Activated naive CD4-positive, alpha-beta T cell treated with anti-CD3 and anti-CD28 coated beads, Interleukin-2, amount 10 ng/mL, durations not matched to agents 7 days and 5 days (primary cell): ENCODE measurements around the gene NARS2.

Experiments
- CTCF ChIA-PET: fragments of 350-600 bp; sonication (Branson Sonifier 250); formaldehyde crosslinking; loops from one replicate; lab custom pipeline; 2021; ENCODE audit warnings: antibody characterized with exemption; lab: Charles Lee
- DNase-seq: peaks from one replicate; pipeline ENCODE4 v3.0.0-alpha.2; 2020
- H3K27ac Mint-ChIP-seq: one replicate; pipeline ENCODE4 v1.8.0; 2021; ENCODE audit warnings: mild to moderate bottlenecking, moderate library complexity, mixed read lengths
- H3K27me3 Mint-ChIP-seq: one replicate; pipeline ENCODE4 v1.8.0; 2021; ENCODE audit warnings: mild to moderate bottlenecking, mixed read lengths
- H3K36me3 Mint-ChIP-seq: one replicate; pipeline ENCODE4 v1.8.0; 2021; ENCODE audit warnings: mixed read lengths
- H3K4me1 Mint-ChIP-seq: one replicate; pipeline ENCODE4 v1.8.0; 2021; ENCODE audit warnings: mixed read lengths
- H3K4me3 Mint-ChIP-seq: one replicate; pipeline ENCODE4 v1.8.0; 2021; ENCODE audit warnings: mild to moderate bottlenecking, moderate library complexity, mixed read lengths
- H3K9me3 Mint-ChIP-seq: one replicate; pipeline ENCODE4 v1.8.0; 2021; ENCODE audit warnings: mixed read lengths

Gene NARS2

GRCh38 chr11:78425399-78426070 lies 149.1 kb downstream of the NARS2 start:
- Mint-ChIP-seq H3K9me3 (no peaks in the 10 kb centered on the region), H3K4me3 (no peak overlapping the region), H3K36me3 (peaks cover 2% of the 10 kb centered on the region), H3K4me1 (peaks cover 33% of the 10 kb centered on the region), H3K27ac (no peak overlapping the region), H3K27me3 (peaks cover 3% of the 10 kb centered on the region)
- DNase-seq, result no peak
- CTCF ChIA-PET, result interaction anchor here (1.8 kb wide), 1 partner anchor 139 kb away, joined by 8 read pairs; no protein-coding TSS in a partner anchor

DNA sequence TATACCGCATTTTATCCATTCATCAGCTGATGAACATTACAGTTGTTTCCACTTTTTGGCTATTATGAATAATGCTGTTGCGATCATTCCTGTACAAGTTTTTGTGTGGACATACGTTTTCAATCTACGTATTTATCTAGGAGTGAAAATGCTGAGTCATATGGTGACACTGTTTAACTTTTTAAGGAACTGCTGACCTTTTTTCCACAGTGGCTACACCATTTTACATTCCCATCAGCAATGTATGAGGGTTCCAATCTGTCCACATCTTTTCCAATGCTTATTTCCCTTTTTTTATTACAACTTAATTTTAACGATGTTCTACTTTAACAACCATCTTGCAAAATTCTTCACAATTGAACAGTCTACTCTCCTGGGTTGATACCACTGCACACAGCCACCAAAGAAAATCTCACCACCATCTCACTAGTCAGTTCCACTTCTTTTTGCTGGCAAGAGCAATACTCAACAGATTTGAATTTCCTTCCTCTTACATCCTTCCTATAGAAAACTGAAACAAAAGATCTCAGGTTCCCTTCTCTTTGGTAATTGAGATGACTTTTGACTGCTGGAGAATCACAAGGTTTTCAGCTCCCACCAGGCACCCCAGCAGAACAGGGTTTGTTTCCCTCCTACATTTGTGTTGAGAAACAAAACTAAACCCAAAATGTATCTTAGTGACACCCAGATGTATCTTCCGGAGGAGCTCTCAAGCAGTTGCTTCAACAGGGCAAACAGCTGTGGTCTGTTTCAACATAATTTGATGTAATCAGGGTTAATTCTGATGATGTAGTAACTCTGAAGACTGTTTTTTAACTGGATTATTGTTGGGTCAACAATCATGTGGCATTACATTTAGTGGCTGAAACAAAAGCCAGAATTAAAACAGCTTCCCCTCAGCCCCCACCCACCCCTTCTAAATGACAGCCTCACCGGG lies 150.1 kb downstream of the NARS2 start:
- Mint-ChIP-seq H3K4me3 (no peak overlapping the region), H3K27ac (peak overlapping the region; percentile 79), H3K36me3 (peaks cover 2% of the 10 kb centered on the region), H3K9me3 (no peaks in the 10 kb centered on the region), H3K27me3 (peaks cover 13% of the 10 kb centered on the region), H3K4me1 (peaks cover 34% of the 10 kb centered on the region)
- DNase-seq, result no peak
- CTCF ChIA-PET, result interaction anchor here (1.1 to 1.8 kb wide), 3 partner anchors 41 to 196 kb away, joined by 3 to 8 read pairs (median 4); no protein-coding TSS in a partner anchor

- no peak for DNase-seq
- H3K4me3 Mint-ChIP-seq, result no peak overlapping the region
- peaks cover 42% of the 10 kb centered on the region for H3K4me1 Mint-ChIP-seq
- peaks cover 24% of the 10 kb centered on the region for H3K27me3 Mint-ChIP-seq
- no peaks in the 10 kb centered on the region for H3K9me3 Mint-ChIP-seq
- H3K36me3 Mint-ChIP-seq, result peaks cover 2% of the 10 kb centered on the region
- CTCF ChIA-PET, result interaction anchor here (1.1 kb wide), 1 partner anchor 42 kb away, joined by 4 read pairs; no protein-coding TSS in a partner anchor
- no peak overlapping the region for H3K27ac Mint-ChIP-seq
Measured at GRCh38 chr11:78423241-78423640, 151.4 kb downstream of the NARS2 start.

DNA sequence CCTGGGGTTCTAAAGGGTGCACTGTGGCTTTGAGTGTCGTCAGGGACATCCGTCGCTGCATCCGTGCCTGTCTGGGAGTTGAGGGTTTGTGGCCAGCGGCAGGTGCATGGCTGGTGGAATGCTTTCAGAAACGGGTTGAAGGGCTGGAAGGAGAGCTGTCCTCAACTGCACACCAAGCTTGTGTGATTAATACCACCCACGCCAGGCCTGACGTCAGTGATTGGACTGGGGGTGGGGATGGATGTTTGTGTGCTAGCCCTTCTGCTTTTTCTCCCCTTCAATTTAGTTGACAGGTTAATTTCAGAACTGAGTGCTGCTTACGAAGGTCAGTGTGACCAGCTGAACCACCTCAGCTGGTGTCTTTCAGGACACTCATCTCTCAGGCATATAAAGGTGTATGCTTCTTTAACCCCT lies 153.9 kb downstream of the NARS2 start:
- no peak overlapping the region for H3K4me3 Mint-ChIP-seq

DNA sequence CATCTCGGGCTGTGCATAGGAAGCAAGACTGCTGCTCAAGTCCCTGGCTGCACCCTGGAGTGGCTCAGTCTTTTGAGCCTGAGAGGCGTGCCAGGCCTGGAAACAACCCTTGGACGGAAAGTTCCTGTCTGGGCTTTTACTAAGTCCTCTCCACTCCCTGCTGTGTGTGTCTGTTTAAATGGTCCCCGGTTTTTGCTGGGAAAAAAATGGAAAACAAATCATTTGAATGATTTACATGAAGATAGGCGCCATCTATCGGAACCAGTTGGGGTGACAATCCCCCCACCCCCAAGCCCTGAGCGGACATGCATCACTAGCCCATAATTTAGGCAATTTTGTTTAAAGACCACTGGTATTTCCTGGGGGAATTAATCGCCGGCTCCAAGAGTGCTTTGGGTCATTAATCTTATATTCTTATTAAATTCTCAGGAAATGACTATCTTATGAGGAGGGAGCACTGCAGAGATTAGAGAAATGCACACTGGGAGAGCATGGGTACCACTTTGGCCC lies 154.4 kb downstream of the NARS2 start:
- peak; percentile 69 for DNase-seq
- H3K27ac Mint-ChIP-seq, result no peak overlapping the region
- peaks cover 57% of the 10 kb centered on the region for H3K4me1 Mint-ChIP-seq
- H3K27me3 Mint-ChIP-seq, result peaks cover 38% of the 10 kb centered on the region
- H3K4me3 Mint-ChIP-seq, result no peak overlapping the region
- H3K9me3 Mint-ChIP-seq, result no peaks in the 10 kb centered on the region
- peaks cover 6% of the 10 kb centered on the region for H3K36me3 Mint-ChIP-seq
- CTCF ChIA-PET, result interaction anchor here (0.9 to 7.6 kb wide), 7 partner anchors 9 to 219 kb away, joined by 4 to 100 read pairs (median 6); no protein-coding TSS in a partner anchor

More for the DNA sequence above, 153.9 kb downstream of the NARS2 start:
- Mint-ChIP-seq H3K4me1 (peaks cover 53% of the 10 kb centered on the region), H3K9me3 (no peaks in the 10 kb centered on the region), H3K27me3 (peaks cover 38% of the 10 kb centered on the region), H3K27ac (no peak overlapping the region), H3K36me3 (peaks cover 6% of the 10 kb centered on the region)
- CTCF ChIA-PET, result interaction anchor here (0.9 to 7.6 kb wide), 7 partner anchors 9 to 219 kb away, joined by 4 to 100 read pairs (median 6); no protein-coding TSS in a partner anchor
- DNase-seq, result peak; percentile 52

- Mint-ChIP-seq H3K27ac (no peak overlapping the region), H3K4me1 (peaks cover 50% of the 10 kb centered on the region), H3K27me3 (peaks cover 38% of the 10 kb centered on the region), H3K9me3 (no peaks in the 10 kb centered on the region), H3K36me3 (peaks cover 4% of the 10 kb centered on the region), H3K4me3 (no peak overlapping the region)
- no peak for DNase-seq
- CTCF ChIA-PET, result interaction anchor here (0.6 to 7.6 kb wide), 10 partner anchors 10 to 280 kb away, joined by 3 to 100 read pairs (median 5); partner anchors contain the start of gene ALG8
Measured at GRCh38 chr11:78419327-78419726, 155.3 kb downstream of the NARS2 start.

GRCh38 chr11:78418584-78419211 lies 156.0 kb downstream of the NARS2 start:
- Mint-ChIP-seq H3K9me3 (no peaks in the 10 kb centered on the region), H3K4me3 (peak overlapping the region; percentile 78), H3K27me3 (peaks cover 38% of the 10 kb centered on the region), H3K4me1 (peaks cover 47% of the 10 kb centered on the region), H3K36me3 (peaks cover 4% of the 10 kb centered on the region), H3K27ac (no peak overlapping the region)
- CTCF ChIA-PET, result interaction anchor here (0.6 to 7.6 kb wide), 13 partner anchors 11 to 279 kb away, joined by 3 to 100 read pairs (median 4); partner anchors contain the start of gene ALG8
- DNase-seq, result no peak

DNA sequence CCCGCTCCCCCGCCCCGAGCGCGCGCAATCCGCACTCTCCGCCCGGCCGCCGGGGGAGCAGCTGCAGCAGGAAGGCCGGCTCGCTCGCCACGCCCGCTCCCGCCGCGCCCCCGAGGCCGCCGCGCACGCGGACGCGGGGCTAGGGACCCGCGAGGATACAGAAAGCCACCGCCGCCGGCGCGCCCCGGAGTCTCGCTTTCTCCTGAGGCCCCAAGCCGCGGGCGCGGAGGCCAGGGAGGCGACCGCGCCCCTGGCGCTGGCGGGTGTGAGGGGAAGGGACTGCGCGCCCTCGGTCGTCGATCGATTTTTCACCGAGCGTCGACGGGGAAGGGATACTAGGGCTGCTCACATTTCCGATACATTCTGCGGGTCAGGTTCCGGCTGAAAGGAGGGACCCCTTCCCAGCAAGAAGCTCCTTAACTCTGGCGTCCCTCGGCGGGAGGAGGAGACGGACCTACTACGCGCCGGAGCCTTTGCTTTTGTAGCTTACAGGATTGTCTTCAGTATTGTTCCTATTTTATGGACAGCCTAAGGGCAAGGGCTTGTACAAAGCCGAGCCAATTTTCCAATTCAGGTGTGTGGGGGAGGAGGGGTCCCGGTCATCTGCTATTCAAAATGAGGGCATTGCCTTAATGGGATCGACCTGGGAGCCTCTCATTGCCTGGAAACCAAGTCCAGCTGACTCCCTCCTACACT lies 156.6 kb downstream of the NARS2 start:
- DNase-seq, result peak; percentile 85
- H3K4me3 Mint-ChIP-seq, result peak overlapping the region; percentile 78
- H3K27ac Mint-ChIP-seq, result peak overlapping the region; percentile 50
- peaks cover 38% of the 10 kb centered on the region for H3K27me3 Mint-ChIP-seq
- H3K36me3 Mint-ChIP-seq, result peaks cover 4% of the 10 kb centered on the region
- CTCF ChIA-PET, result interaction anchor here (0.9 to 7.6 kb wide), 12 partner anchors 11 to 279 kb away, joined by 3 to 100 read pairs (median 4); partner anchors contain the start of gene ALG8
- peaks cover 49% of the 10 kb centered on the region for H3K4me1 Mint-ChIP-seq
- no peaks in the 10 kb centered on the region for H3K9me3 Mint-ChIP-seq

DNA sequence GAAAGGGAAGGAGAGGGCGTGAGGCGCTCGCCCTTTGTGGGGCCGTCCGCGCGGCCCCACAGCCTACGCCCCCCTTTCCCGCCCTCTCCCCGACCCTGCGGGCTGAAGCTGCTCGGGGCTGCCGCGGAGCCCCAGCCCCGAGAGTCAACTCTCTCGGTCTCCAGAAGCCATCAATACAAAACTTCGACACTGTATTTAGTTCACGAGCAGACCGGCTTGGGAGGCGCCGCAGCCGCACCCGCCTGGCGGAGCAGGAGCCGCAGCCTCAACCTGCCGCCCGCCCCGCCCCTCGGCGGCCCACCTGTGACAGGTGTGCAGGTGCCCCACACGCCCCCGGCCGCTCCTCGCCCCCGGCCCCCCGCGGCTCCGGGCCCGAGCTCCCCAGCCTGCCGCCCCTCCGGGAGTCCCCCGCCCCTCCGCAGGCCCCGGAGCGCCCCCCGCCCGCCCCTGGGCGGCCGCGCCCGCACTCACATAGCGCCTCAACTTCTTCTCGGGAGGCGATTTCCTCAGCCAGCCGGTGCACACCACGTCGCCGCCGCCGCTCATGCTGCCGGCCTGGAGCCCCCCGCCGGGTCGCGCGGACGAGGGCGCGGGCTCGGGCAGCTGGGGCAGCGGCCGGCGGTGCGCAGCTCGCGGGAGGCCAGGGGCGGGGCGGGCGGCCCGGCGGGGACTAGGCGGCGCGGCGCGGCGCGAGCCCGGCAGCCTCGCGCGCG lies 157.3 kb downstream of the NARS2 start, which contains the start of gene GAB2:
GAB2 (minus strand) TSS at position 646 of the 713 bp plus-strand sequence; CDS start at position 546, 100 bp downstream.
- no peak for DNase-seq
- no peaks in the 10 kb centered on the region for H3K9me3 Mint-ChIP-seq
- peak within 1 kb of the TSS; percentile 91 for H3K27ac Mint-ChIP-seq
- CTCF ChIA-PET, result interaction anchor here (1.0 to 7.6 kb wide), 12 partner anchors 11 to 278 kb away, joined by 3 to 100 read pairs (median 5); partner anchors contain the start of gene ALG8
- peaks cover 38% of the 10 kb centered on the region for H3K27me3 Mint-ChIP-seq
- H3K36me3 Mint-ChIP-seq, result peaks cover 4% of the 10 kb centered on the region
- H3K4me3 Mint-ChIP-seq, result peak within 1 kb of the TSS; percentile 92
- H3K4me1 Mint-ChIP-seq, result peaks cover 49% of the 10 kb centered on the region

- peaks cover 38% of the 10 kb centered on the region for H3K27me3 Mint-ChIP-seq
- peak overlapping the region; percentile 91 for H3K27ac Mint-ChIP-seq
- peaks cover 4% of the 10 kb centered on the region for H3K36me3 Mint-ChIP-seq
- H3K9me3 Mint-ChIP-seq, result no peaks in the 10 kb centered on the region
- H3K4me1 Mint-ChIP-seq, result peaks cover 46% of the 10 kb centered on the region
- CTCF ChIA-PET, result interaction anchor here (0.6 to 7.6 kb wide), 8 partner anchors 10 to 277 kb away, joined by 3 to 100 read pairs (median 5); partner anchors contain the start of gene ALG8
- H3K4me3 Mint-ChIP-seq, result peak overlapping the region; percentile 92
- DNase-seq, result peak; percentile 85
Measured at GRCh38 chr11:78416285-78417174, 158.1 kb downstream of the NARS2 start.

- H3K27me3 Mint-ChIP-seq, result peaks cover 32% of the 10 kb centered on the region
- H3K4me3 Mint-ChIP-seq, result no peak overlapping the region
- no peaks in the 10 kb centered on the region for H3K9me3 Mint-ChIP-seq
- no peak for DNase-seq
- no peak overlapping the region for H3K27ac Mint-ChIP-seq
- peaks cover 4% of the 10 kb centered on the region for H3K36me3 Mint-ChIP-seq
- CTCF ChIA-PET, result interaction anchor here (0.7 to 7.6 kb wide), 9 partner anchors 9 to 188 kb away, joined by 3 to 100 read pairs (median 3); no protein-coding TSS in a partner anchor
- peaks cover 36% of the 10 kb centered on the region for H3K4me1 Mint-ChIP-seq
Measured at GRCh38 chr11:78415338-78415737, 159.3 kb downstream of the NARS2 start.
